Smooth muscle cell (in vitro differentiated cells): Measurements from ENCODE around the gene LYRM7. TPM values are rescaled to one million over a fixed set of nuclear protein-coding genes. Genes with fewer than 3 reads are reported as not detected.

ENCODE experiments used
- DNase-seq: peaks from one replicate; lab custom pipeline; 2025; ENCODE audit not compliant: unreplicated experiment; lab: John Stamatoyannopoulos, UW
- H2AFZ ChIP-seq: fragments of 200-600 bp; sonication (generic); 2 replicates; pipeline ENCODE4 v1.6.0; 2016; ENCODE audit warnings: antibody characterized with exemption, low read depth, mild to moderate bottlenecking
- H3F3A ChIP-seq: fragments of 200-600 bp; sonication (generic); 2 replicates; pipeline ENCODE4 v1.6.0; 2017; ENCODE audit warnings: antibody characterized with exemption, low read depth
- H3K27ac ChIP-seq: fragments of 200-600 bp; sonication (generic); 2 replicates; pipeline ENCODE4 v1.5.1; 2016; ENCODE audit warnings: low read depth, mild to moderate bottlenecking
- H3K27me3 ChIP-seq: fragments of 200-600 bp; sonication (generic); 2 replicates; pipeline ENCODE4 v1.6.1; 2016; ENCODE audit warnings: low read depth, mild to moderate bottlenecking
- H3K36me3 ChIP-seq: fragments of 200-600 bp; sonication (generic); 2 replicates; pipeline ENCODE4 v1.5.1; 2016; ENCODE audit warnings: low read depth
- H3K4me1 ChIP-seq: fragments of 200-600 bp; sonication (generic); 2 replicates; pipeline ENCODE4 v1.5.1; 2016; ENCODE audit warnings: low read depth
- H3K4me2 ChIP-seq: fragments of 200-600 bp; sonication (generic); 2 replicates; pipeline ENCODE4 v1.6.0; 2016; ENCODE audit warnings: mild to moderate bottlenecking
- H3K4me3 ChIP-seq: fragments of 200-600 bp; sonication (generic); 2 replicates; pipeline ENCODE4 v1.5.1; 2016; ENCODE audit warnings: mild to moderate bottlenecking
- H3K79me2 ChIP-seq: fragments of 200-600 bp; sonication (generic); 2 replicates; pipeline ENCODE4 v1.6.0; 2016; ENCODE audit warnings: low read depth, mild to moderate bottlenecking
- H3K9ac ChIP-seq: fragments of 200-600 bp; sonication (generic); 2 replicates; pipeline ENCODE4 v1.6.0; 2016; ENCODE audit warnings: low read depth
- H3K9me3 ChIP-seq: fragments of 200-600 bp; sonication (generic); replicated peaks from 2 replicates; pipeline ENCODE4 v1.5.1; 2016; ENCODE audit warnings: low read depth
- H4K20me1 ChIP-seq: fragments of 200-600 bp; sonication (generic); 2 replicates; pipeline ENCODE4 v1.6.0; 2016; ENCODE audit warnings: low read depth
- CTCF ChIP-seq: fragments of 200-600 bp; sonication (generic); IDR thresholded peaks from 2 replicates; pipeline ENCODE4 v1.5.1; 2017; ENCODE audit warnings: borderline replicate concordance, mild to moderate bottlenecking, antibody characterized with exemption; ENCODE audit not compliant: insufficient read depth, poor library complexity, severe bottlenecking
- WGBS: methylation state at CpG from one replicate; pipeline ENCODE4 v1.1.7; 2016; ENCODE audit warnings: low lambda C conversion rate; 5-methylcytosine and 5-hydroxymethylcytosine counted together
- polyA plus RNA-seq: library from polyadenylated mRNA; unstranded; fragments of >200 nt; fragmentation: Nextera tagmentation; extraction: Ambion mirVana; gene quantifications from 2 replicates; pipeline ENCODE4 v1.2.1, GENCODE V29; 2016
- total RNA-seq: library from RNA; depleted of rRNA; stranded (reverse); fragments of >200 nt; gene quantifications from 2 replicates; pipeline ENCODE4 v1.2.3, GENCODE V29; 2014

Gene LYRM7
- total and polyA plus RNA-seq, 2 experiments from 2014 or later, result 6.7 to 11.5 TPM

DNA sequence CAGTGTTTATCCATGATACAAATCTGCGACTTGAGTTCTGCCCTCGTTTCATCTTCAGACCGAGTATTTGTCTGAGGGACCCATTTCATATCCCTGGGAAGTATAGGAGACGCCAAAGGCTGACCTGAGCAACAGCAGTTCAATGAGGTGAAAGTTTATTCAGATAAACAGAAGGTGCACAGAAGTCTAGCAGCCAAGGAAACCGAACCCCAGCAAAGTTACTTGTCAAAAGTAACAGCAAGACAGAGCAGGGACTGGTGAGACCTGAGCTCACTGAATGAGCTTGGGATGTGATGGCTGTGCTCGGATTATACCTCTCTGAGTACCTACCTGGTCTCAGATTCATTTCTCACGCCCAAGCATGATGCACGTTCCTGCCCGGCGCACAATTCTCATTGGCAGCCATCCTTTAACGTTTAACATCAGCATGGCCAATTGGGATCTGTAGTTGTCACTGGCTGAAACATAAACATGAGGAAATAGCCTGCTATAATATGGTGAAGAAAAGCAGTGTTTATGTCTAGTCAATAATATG lies 599 bp downstream of the LYRM7 start:
- Histone ChIP-seq H3K9me3 (no peaks in the 10 kb centered on the region), H3F3A (no peaks in the 10 kb centered on the region), H3K4me1 (peaks cover 8% of the 10 kb centered on the region), H3K27me3 (no peaks in the 10 kb centered on the region), H4K20me1 (no peaks in the 10 kb centered on the region), H3K79me2 (peaks cover 4% of the 10 kb centered on the region), H2AFZ (peak overlapping the region; percentile 95), H3K9ac (peak overlapping the region; percentile 48), H3K27ac (peak overlapping the region; percentile 5), H3K4me3 (peak overlapping the region; percentile 79), H3K4me2 (peak overlapping the region; percentile 94), H3K36me3 (no peaks in the 10 kb centered on the region)
- TF ChIP-seq CTCF, result no peak
- WGBS, result 15% methylated on average over 11 of the region's 11 CpGs
- DNase-seq, result no peak

DNA sequence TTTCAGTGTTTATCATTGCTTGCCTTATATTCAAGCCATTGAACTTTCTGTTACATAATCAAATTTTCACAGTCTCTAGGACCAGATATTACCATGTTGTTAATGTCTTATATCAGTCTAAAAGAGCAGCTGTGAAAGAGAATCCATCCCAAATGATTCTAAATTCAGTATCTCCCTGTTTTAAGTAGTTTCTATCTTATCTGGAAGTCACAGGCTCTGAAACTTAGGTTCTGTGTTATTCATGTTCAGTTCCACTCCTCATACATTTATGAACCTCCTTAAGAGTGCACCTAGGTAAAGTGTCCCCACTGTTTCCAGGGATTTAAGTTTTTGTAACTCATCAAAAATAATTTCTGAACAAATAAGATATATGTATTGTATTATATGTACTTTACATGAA lies 9.7 kb downstream of the LYRM7 start:
- Histone ChIP-seq H3K4me3 (no peak overlapping the region), H3K9me3 (no peaks in the 10 kb centered on the region), H3K36me3 (no peaks in the 10 kb centered on the region), H3K79me2 (no peaks in the 10 kb centered on the region), H3K27ac (no peak overlapping the region), H3F3A (no peaks in the 10 kb centered on the region), H2AFZ (no peak overlapping the region), H3K4me1 (no peaks in the 10 kb centered on the region), H3K27me3 (no peaks in the 10 kb centered on the region), H3K9ac (no peak overlapping the region), H4K20me1 (no peaks in the 10 kb centered on the region), H3K4me2 (no peak overlapping the region)
- no peak for TF ChIP-seq CTCF
- no peak for DNase-seq

DNA sequence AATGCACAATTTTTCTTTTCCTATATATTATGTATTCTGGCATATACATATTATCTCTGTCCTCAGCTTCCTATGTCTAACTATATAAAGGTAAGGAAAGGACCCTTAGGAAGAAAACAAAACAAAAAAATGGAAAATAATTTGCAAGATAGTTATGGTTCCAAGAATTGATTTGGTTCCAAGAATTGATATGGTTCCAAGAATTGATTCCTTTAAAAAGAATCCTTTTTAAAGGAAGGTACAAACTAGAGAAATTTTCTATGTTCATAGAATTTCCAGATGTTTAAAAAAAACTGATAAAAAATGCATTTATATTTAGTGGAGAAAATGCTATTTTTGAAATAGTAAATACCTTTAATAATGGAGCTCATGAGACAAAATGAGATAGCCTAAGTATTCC lies 12.1 kb downstream of the LYRM7 start:
- Histone ChIP-seq H3K9ac (no peak overlapping the region), H3F3A (no peaks in the 10 kb centered on the region), H2AFZ (no peak overlapping the region), H3K79me2 (no peaks in the 10 kb centered on the region), H4K20me1 (no peaks in the 10 kb centered on the region), H3K27ac (no peak overlapping the region), H3K4me2 (no peak overlapping the region), H3K4me1 (no peaks in the 10 kb centered on the region), H3K4me3 (no peak overlapping the region), H3K36me3 (no peaks in the 10 kb centered on the region), H3K9me3 (no peaks in the 10 kb centered on the region), H3K27me3 (no peaks in the 10 kb centered on the region)
- DNase-seq, result no peak
- no peak for TF ChIP-seq CTCF

DNA sequence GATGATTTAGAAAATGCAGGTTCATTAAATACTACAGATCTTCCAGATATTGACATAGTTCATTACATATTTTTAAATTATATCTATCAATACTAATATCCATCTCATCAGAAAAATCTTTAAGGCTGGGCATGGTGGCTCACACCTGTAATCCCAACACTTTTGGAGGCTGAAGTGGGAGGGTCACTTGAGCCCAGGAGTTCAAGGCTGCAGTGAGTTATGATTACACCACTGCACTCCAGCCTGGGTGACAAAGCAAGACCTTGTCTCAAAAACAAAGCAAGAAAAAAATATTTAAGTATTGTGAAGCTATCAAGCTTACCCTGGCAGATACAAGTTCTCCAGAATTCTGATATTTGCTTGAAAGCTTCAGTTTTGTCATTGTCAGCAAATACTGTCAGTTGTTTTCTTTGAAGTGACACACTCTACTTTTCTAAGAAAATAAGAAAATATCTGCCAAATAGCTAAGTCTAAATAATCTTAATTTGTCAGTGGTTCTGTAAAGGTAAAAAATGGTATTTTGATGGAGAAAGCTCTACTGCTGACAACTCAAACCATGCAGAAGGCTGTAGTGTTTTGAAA lies 14.9 kb downstream of the LYRM7 start:
- H3K9ac ChIP-seq, result no peak overlapping the region
- H3K27ac ChIP-seq, result no peak overlapping the region
- TF ChIP-seq CTCF, result no peak

More for the DNA sequence above, 14.9 kb downstream of the LYRM7 start:
- H3K79me2 ChIP-seq, result no peaks in the 10 kb centered on the region
- no peak overlapping the region for H3K4me3 ChIP-seq
- no peak overlapping the region for H3K4me2 ChIP-seq
- no peaks in the 10 kb centered on the region for H3F3A ChIP-seq
- H2AFZ ChIP-seq, result no peak overlapping the region
- H3K9me3 ChIP-seq, result no peaks in the 10 kb centered on the region
- no peaks in the 10 kb centered on the region for H3K27me3 ChIP-seq
- H3K4me1 ChIP-seq, result no peaks in the 10 kb centered on the region
- H4K20me1 ChIP-seq, result no peaks in the 10 kb centered on the region
- DNase-seq, result no peak
- H3K36me3 ChIP-seq, result no peaks in the 10 kb centered on the region
